ENCODE data around the gene TBX20. TPM values are rescaled to one million over a fixed set of nuclear protein-coding genes. Genes with fewer than 3 reads are reported as not detected.

The TBX20 gene
- total RNA-seq, 4 donors from 2014 or later = 0.22 to 0.27 TPM; not detected in 2

DNA sequence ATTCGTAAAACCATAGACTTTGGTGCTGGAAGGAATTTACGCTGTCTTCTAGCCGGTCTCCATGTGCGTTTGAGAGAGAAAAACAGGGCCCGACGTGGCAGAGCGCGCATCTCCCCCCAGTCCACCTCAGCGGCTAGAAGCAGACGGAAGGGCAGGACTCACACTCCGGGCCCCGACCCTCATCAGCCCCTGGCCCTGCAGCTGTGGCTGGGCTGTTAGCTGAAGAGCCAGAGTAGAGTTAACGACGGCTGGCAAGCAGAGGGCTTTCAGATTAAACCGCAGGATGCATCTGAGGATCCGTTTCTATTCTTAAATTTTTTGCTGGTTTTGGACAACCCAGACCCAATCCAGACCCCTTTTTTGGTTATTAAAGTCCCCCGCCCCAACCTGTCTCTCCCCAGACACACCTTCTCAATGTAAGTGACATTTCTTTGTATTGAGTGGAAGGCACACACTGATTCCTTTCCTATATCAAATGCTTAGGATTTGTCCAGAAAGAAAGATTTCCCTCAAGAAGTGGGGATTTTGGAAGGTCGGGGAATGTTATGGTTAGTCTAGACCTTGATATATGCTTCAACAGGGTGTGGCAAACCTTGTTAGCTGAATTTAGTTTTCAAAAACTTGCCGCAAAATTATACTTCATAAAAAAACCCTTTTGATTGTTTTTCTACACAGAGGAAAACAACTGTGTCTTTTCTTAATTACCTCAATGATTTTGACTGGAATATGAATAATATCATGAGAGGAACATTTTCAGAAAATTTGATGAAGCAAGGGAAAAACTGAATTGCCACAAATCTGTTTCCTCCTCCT, 1.7 kb upstream of the TBX20 start:
- Histone ChIP-seq H3K27me3 (peaks cover 71% of the 10 kb centered on the region), H3K36me3 (no peaks in the 10 kb centered on the region), H3K9me3 (no peaks in the 10 kb centered on the region), H3K4me1 (peaks cover 5 to 11% of the 10 kb centered on the region in 2 donors), H3K27ac (no peak overlapping the region), H3K4me3 (replicated peaks in 1 of 3) (no peak overlapping the region)
- no peak for TF ChIP-seq POLR2A (IDR thresholded peaks at IDR 0.05)
- TF ChIP-seq, protein P1, sequence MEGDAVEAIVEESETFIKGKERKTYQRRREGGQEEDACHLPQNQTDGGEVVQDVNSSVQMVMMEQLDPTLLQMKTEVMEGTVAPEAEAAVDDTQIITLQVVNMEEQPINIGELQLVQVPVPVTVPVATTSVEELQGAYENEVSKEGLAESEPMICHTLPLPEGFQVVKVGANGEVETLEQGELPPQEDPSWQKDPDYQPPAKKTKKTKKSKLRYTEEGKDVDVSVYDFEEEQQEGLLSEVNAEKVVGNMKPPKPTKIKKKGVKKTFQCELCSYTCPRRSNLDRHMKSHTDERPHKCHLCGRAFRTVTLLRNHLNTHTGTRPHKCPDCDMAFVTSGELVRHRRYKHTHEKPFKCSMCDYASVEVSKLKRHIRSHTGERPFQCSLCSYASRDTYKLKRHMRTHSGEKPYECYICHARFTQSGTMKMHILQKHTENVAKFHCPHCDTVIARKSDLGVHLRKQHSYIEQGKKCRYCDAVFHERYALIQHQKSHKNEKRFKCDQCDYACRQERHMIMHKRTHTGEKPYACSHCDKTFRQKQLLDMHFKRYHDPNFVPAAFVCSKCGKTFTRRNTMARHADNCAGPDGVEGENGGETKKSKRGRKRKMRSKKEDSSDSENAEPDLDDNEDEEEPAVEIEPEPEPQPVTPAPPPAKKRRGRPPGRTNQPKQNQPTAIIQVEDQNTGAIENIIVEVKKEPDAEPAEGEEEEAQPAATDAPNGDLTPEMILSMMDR (IDR thresholded peaks at IDR 0.05) = no peak
- intact Hi-C loops (cut with DNase I) = no loop called here
- DNase-seq = no peak
- WGBS, 2 donors = 10 to 17% methylated on average over 19 of the region's 19 CpGs

DNA sequence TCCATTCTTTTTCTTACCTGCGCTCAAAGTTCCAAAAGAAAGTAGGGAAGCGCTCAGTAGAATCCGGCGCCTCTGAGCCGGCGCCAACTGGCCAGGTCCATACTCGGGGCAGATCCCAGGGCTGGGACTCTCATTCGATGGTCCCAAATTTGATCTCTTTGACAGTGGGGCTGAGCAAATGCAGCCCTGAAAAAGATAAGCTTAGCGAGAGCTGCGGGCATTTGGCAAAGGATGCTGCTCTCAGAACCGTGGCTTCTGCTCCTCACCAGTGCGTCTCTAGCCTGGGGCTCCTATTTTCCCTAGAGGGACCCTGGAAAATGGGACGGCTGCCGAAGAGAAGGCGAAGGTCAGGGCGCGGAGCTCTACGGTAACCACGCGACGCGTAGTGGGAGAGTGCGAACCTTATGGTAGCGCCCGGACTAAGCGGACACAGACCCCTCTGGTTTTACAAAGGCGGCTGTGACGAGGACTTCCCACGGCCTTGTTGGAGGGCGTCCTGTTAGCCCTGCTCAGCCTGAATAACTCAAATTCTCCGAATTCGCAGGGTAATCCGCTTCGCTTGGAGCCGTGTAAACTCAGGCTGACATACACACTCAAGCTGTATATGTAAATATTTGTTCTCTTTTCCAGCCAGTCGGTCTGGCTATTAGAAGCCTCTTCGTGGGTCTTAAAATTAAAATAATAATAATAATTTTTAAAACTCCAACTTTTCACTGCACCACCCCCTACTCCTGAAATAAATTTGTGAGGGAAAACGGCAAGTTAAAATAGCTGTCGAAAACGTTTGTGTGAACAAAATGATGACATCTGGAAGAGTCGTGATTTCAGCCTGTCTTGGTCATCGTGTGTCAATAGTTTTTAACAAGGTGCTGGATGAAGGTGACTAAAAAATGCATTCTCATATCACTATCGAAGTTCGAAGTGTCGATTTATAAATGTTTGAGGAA, 869 bp upstream of the TBX20 start:
- Histone ChIP-seq H3K4me3 (replicated peaks in 1 of 3) (peak overlapping the region in 1 of 3 donors; percentile 21), H3K4me1 (peaks cover 5 to 11% of the 10 kb centered on the region in 2 donors), H3K36me3 (no peaks in the 10 kb centered on the region), H3K9me3 (no peaks in the 10 kb centered on the region), H3K27me3 (peaks cover 67% of the 10 kb centered on the region), H3K27ac (no peak overlapping the region)
- intact Hi-C loops (cut with DNase I) = no loop called here
- 8 to 13% methylated on average over 37 to 45 of the region's 45 CpGs for WGBS, 2 donors
- DNase-seq = no peak
- TF ChIP-seq POLR2A (IDR thresholded peaks at IDR 0.05) = no peak
- TF ChIP-seq, protein P1 (IDR thresholded peaks at IDR 0.05) = no peak

DNA sequence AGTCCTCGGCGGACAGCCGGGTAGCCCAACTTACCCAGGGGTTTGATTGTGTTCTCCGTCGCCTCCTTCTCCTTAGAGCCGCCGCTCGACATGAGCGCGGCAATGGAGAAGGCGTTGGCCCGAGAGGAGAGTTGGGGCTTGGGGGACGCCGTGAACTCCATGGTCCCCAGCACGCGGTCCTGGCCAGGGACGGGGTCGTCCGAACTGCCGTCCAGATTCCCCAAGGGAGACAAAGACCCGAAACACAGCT, 515 bp downstream of the TBX20 start:
- Histone ChIP-seq H3K27ac (no peak overlapping the region), H3K4me3 (replicated peaks in 1 of 3) (no peak overlapping the region)
- intact Hi-C loops (cut with DNase I) = no loop called here

DNA sequence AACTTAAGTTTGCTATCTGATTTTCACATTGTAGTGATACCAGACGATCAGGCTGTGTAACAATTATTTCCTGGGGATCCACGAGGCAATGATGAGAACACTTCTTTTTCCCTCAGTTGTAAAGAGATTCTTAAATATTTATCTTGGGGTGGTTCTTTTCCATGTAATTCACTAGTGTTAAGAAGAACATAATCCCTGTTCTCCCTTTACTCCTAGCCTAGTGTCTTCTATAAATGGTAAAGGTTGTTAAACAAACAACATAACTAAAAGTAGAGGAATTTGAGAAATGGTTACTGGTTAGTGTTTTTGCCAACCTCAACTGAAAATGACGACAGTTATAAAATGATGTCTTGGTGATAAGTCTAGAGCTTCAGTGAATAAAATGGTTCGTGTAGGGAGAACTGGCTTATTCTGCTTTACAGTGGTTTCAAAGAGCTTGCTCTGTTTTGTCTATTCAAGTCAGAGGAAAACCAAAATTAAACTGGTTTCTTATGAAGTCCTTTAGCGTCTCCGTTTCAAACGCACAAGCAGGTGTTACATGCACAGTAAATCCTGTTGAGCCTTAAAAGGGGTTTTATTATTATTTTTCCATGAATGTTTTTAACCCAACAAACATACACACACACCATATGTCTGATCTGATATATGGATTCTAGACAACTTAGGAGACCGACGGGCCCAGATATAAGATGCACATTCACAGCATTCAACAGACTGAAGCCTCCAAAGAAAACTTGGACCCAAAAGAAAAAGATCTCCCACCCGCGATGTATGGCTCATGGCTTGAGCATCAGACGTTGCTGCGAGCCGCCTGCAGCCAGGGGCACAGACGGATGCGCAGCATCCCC, 1.1 kb downstream of the TBX20 start:
- DNase-seq = no peak
- intact Hi-C loops (cut with DNase I) = no loop called here
- Histone ChIP-seq H3K36me3 (no peaks in the 10 kb centered on the region), H3K27me3 (peaks cover 54% of the 10 kb centered on the region), H3K4me3 (replicated peaks in 1 of 3) (no peak overlapping the region), H3K27ac (no peak overlapping the region), H3K9me3 (no peaks in the 10 kb centered on the region), H3K4me1 (peaks cover 5 to 11% of the 10 kb centered on the region in 2 donors)
- WGBS, 2 donors = 7 to 8% methylated on average over 16 of the region's 16 CpGs
- no peak for TF ChIP-seq POLR2A (IDR thresholded peaks at IDR 0.05)
- TF ChIP-seq, protein P1 (IDR thresholded peaks at IDR 0.05) = no peak

More for the DNA sequence above, 515 bp downstream of the TBX20 start:
- Histone ChIP-seq H3K9me3 (no peaks in the 10 kb centered on the region), H3K4me1 (peaks cover 5 to 11% of the 10 kb centered on the region in 2 donors), H3K36me3 (no peaks in the 10 kb centered on the region), H3K27me3 (peaks cover 60% of the 10 kb centered on the region)
- DNase-seq = no peak
- TF ChIP-seq, protein P1 (IDR thresholded peaks at IDR 0.05) = no peak
- TF ChIP-seq POLR2A (IDR thresholded peaks at IDR 0.05) = no peak
- WGBS, 2 donors = 5 to 6% methylated on average over 5 to 21 of the region's 21 CpGs
